GM19372 (cell line): ENCODE data around the gene CIAO2A.
"Not testable (repeated sequence)": the region's sequence is repeated elsewhere in the genome, so short reads cannot be mapped to it uniquely, and the experiment has no call there.

Experiments
- ATAC-seq: cut with Tn5 transposase; IDR thresholded peaks from one replicate; pipeline ENCODE4 v1.9.1; 2021; ENCODE audit warnings: mild to moderate bottlenecking, low read depth, moderate library complexity; ENCODE audit not compliant: unreplicated experiment

CIAO2A gene

GRCh38 chr15:64112073-64112772 lies 18.6 kb upstream of the CIAO2A start:
- ATAC-seq = no peak

GRCh38 chr15:64111679-64112050 lies 18.0 kb upstream of the CIAO2A start:
- ATAC-seq = no peak

- no peak for ATAC-seq
These were observed 17.5 kb upstream of the CIAO2A start for GRCh38 chr15:64110950-64111678.

- not testable (repeated sequence) for ATAC-seq
These were observed 16.6 kb upstream of the CIAO2A start for GRCh38 chr15:64110108-64110701.

GRCh38 chr15:64107337-64107736 lies 13.7 kb upstream of the CIAO2A start:
- no peak for ATAC-seq

GRCh38 chr15:64105113-64105704 lies 11.6 kb upstream of the CIAO2A start:
- no peak for ATAC-seq

GRCh38 chr15:64102497-64102896 lies 8.9 kb upstream of the CIAO2A start:
- no peak for ATAC-seq

- no peak for ATAC-seq
These were observed 7.3 kb upstream of the CIAO2A start for GRCh38 chr15:64100958-64101357.

- no peak for ATAC-seq
These were observed 5.7 kb upstream of the CIAO2A start for GRCh38 chr15:64099379-64099778.

- no peak for ATAC-seq
These were observed 3.2 kb upstream of the CIAO2A start for GRCh38 chr15:64096668-64097384.

GRCh38 chr15:64095795-64096667 lies 2.4 kb upstream of the CIAO2A start, which contains the start of gene SNX1:
SNX1 (plus strand) TSS chr15:64095982; CDS start chr15:64096014, 32 bp downstream.
- ATAC-seq = peak; percentile 49

- ATAC-seq = no peak
These were observed 1.8 kb upstream of the CIAO2A start for GRCh38 chr15:64095431-64095794.

GRCh38 chr15:64092864-64093626 lies 593 bp downstream of the CIAO2A start:
- peak; percentile 15 for ATAC-seq

- no peak for ATAC-seq
These were observed 1.4 kb downstream of the CIAO2A start for GRCh38 chr15:64092075-64092820.

- ATAC-seq = no peak
These were observed 3.1 kb downstream of the CIAO2A start for GRCh38 chr15:64090527-64090926.

GRCh38 chr15:64089543-64090280 lies 3.9 kb downstream of the CIAO2A start:
- no peak for ATAC-seq

- no peak for ATAC-seq
These were observed 10.9 kb downstream of the CIAO2A start for GRCh38 chr15:64082757-64083156.

GRCh38 chr15:64073496-64073895 lies 20.1 kb downstream of the CIAO2A start:
- ATAC-seq = not testable (repeated sequence)
